Endothelial cell of umbilical vein (primary cell): ENCODE data around the gene IRF2. TPM values are rescaled to one million over a fixed set of nuclear protein-coding genes. Genes with fewer than 3 reads are reported as not detected.

Experiments
- BruUV-seq: library from RNA; stranded (reverse); fragments of 400-500 nt; replicated peaks from 2 replicates; lab custom pipeline; 2021; lab: Mats Ljungman, UMichigan
- CTCF ChIA-PET: fragments of 300-600, 350-600 bp; sonication (Branson Sonifier 250); formaldehyde crosslinking; loops from one replicate; lab custom pipeline; 2021; ENCODE audit warnings: antibody characterized with exemption, inconsistent platforms; lab: Charles Lee
- POLR2A ChIA-PET: fragments of 300-600, 350-600 bp; sonication (Branson Sonifier 250); formaldehyde crosslinking; loops from one replicate; lab custom pipeline; 2021; ENCODE audit warnings: antibody characterized with exemption, inconsistent platforms; lab: Charles Lee
- DNase-seq: peaks from one replicate; pipeline ENCODE4 v3.0.0-alpha.2; 2011; ENCODE audit warnings: low read depth, low spot score
- FAIRE-seq: peaks from 2 replicates; lab custom pipeline; 2011; peaks lifted over from hg19 to GRCh38; lab: Jason Lieb, UNC
- H2AFZ ChIP-seq: 2 replicates; pipeline ENCODE4 v1.6.0; 2012; ENCODE audit warnings: low read depth, low read length, control low read depth, inconsistent platforms
- H3K27ac ChIP-seq: 2 replicates; pipeline ENCODE4 v1.5.1; 2011; ENCODE audit warnings: low read depth, mild to moderate bottlenecking, control low read depth, low read length, moderate library complexity; ENCODE audit not compliant: insufficient read depth
- H3K27me3 ChIP-seq, 2 experiments: 2 replicates each; pipeline versions ENCODE4 v1.6.0 to v1.6.1; 2011; ENCODE audit warnings: low read length in 2 of 2, mixed read lengths in 1 of 2; ENCODE audit not compliant: control insufficient read depth in 2 of 2, insufficient read depth in 2 of 2
- H3K36me3 ChIP-seq, 2 experiments: 2 replicates in 1 of 2; 3 replicates in 1 of 2; pipeline ENCODE4 v1.5.1; 2011; ENCODE audit warnings: low read length in 2 of 2, mild to moderate bottlenecking in 1 of 2, moderate library complexity in 1 of 2; ENCODE audit not compliant: control insufficient read depth in 2 of 2, insufficient read depth in 2 of 2; ENCODE audit errors: extremely low read depth in 1 of 2
- H3K4me1 ChIP-seq: 3 replicates; pipeline ENCODE4 v1.5.1; 2011; ENCODE audit warnings: mild to moderate bottlenecking, low read length; ENCODE audit not compliant: control insufficient read depth, insufficient read depth; ENCODE audit errors: extremely low read depth
- H3K4me2 ChIP-seq: 2 replicates; pipeline ENCODE4 v1.6.1; 2011; ENCODE audit warnings: low read length, control low read depth, mixed read lengths; ENCODE audit not compliant: insufficient read depth
- H3K4me3 ChIP-seq, 3 experiments: fragments of 200-600 bp in 1 of 3; sonication (generic), shearing (Covaris generic) in 1 of 3; replicated peaks in 1 of 3; 2 replicates each; pipeline ENCODE4 v1.5.1; 2011 to 2016; ENCODE audit warnings: control low read depth in 3 of 3, low read length in 3 of 3, mild to moderate bottlenecking in 2 of 3, inconsistent platforms in 1 of 3, low read depth in 1 of 3, moderate library complexity in 1 of 3; ENCODE audit not compliant: insufficient read depth in 1 of 3
- H3K79me2 ChIP-seq: 2 replicates; pipeline ENCODE4 v1.6.0; 2012; ENCODE audit warnings: low read length, inconsistent platforms; ENCODE audit not compliant: control insufficient read depth, insufficient read depth
- H3K9ac ChIP-seq: replicated peaks from 2 replicates; pipeline ENCODE3; 2011; ENCODE audit warnings: low read length, control low read depth; ENCODE audit not compliant: insufficient read depth; ENCODE audit errors: extremely low read depth
- H3K9me1 ChIP-seq: replicated peaks from 3 replicates; pipeline ENCODE4 v1.6.0; 2011; ENCODE audit warnings: mild to moderate bottlenecking, low read length; ENCODE audit not compliant: control insufficient read depth, insufficient read depth; ENCODE audit errors: extremely low read depth
- H3K9me3 ChIP-seq: replicated peaks from 2 replicates; pipeline ENCODE4 v1.5.1; 2012; ENCODE audit warnings: low read length, inconsistent platforms; ENCODE audit not compliant: control insufficient read depth, insufficient read depth
- H4K20me1 ChIP-seq: replicated peaks from 2 replicates; pipeline ENCODE3; 2011; ENCODE audit warnings: mild to moderate bottlenecking, low read length; ENCODE audit not compliant: control insufficient read depth, insufficient read depth; ENCODE audit errors: extremely low read depth
- EZH2 ChIP-seq: IDR thresholded peaks from 2 replicates; pipeline ENCODE4 v1.6.1; 2012; ENCODE audit warnings: borderline replicate concordance, low read depth, mild to moderate bottlenecking, moderate library complexity, low read length, inconsistent platforms; ENCODE audit not compliant: severe bottlenecking
- FOS ChIP-seq: IDR thresholded peaks from 2 replicates; pipeline ENCODE4 v1.6.1; 2011; ENCODE audit warnings: mild to moderate bottlenecking, low read length, moderate library complexity, borderline replicate concordance; ENCODE audit not compliant: insufficient read depth
- GATA2 ChIP-seq: IDR thresholded peaks from 2 replicates; pipeline ENCODE4 v1.7.0; 2011; ENCODE audit warnings: low read depth, mild to moderate bottlenecking, moderate library complexity, mixed read lengths, low read length; ENCODE audit not compliant: insufficient read length, insufficient read depth
- JUN ChIP-seq: IDR thresholded peaks from 2 replicates; pipeline ENCODE4 v1.6.1; 2011; ENCODE audit warnings: borderline replicate concordance, low read depth; ENCODE audit not compliant: insufficient read length, insufficient read depth
- MYC ChIP-seq: IDR thresholded peaks from one replicate; pipeline ENCODE4 v1.6.1; 2011; ENCODE audit warnings: mild to moderate bottlenecking, low read depth, low read length
- POLR2A ChIP-seq: IDR thresholded peaks from 2 replicates; pipeline ENCODE4 v1.6.1; 2012; ENCODE audit warnings: low read depth, mild to moderate bottlenecking, control low read depth, low read length
- POLR2AphosphoS5 ChIP-seq: IDR thresholded peaks from 2 replicates; pipeline ENCODE4 v1.6.1; 2012; ENCODE audit warnings: low read depth, mild to moderate bottlenecking, control low read depth, low read length, moderate library complexity; ENCODE audit not compliant: insufficient read depth
- dilution Hi-C: fragments of 300-500 bp; cut with MboI; formaldehyde crosslinking; loops from one replicate; pipeline ENCODE4 v1.15.0; 2019; ENCODE audit warnings: low sequenced_read_pairs; ENCODE audit not compliant: extremely low pct_ligation_motif_present
- intact Hi-C: fragments of 100-400 bp; cut with micrococcal nuclease; formaldehyde crosslinking; loops from one replicate; pipeline ENCODE4 v1.10.0; 2022
- polyA plus RNA-seq, 4 experiments: library from polyadenylated mRNA; depleted of rRNA in 3 of 4; stranded (reverse) in 3 of 4; unstranded in 1 of 4; fragments of >200 nt; gene quantifications; 2 replicates each; pipeline versions ENCODE4 v1.2.1 to v1.2.3, GENCODE V29; 2011 to 2012; ENCODE audit warnings: missing spikeins in 1 of 4
- total RNA-seq: library from RNA; stranded (reverse); gene quantifications from 2 replicates; pipeline ENCODE4 v1.2.3, GENCODE V29; 2021
- TF ChIP-seq, protein P1 (sequence below), 2 donors: IDR thresholded peaks; 1 replicate in 1 of 2; 2 replicates in 1 of 2; pipeline ENCODE4 v1.5.1; 2011; ENCODE audit warnings: low read length in 2 of 2, mild to moderate bottlenecking in 2 of 2, moderate library complexity in 2 of 2, control low read depth in 1 of 2, inconsistent platforms in 1 of 2, low read depth in 1 of 2; ENCODE audit not compliant: insufficient read depth in 1 of 2; ENCODE audit errors: extremely low read depth in 1 of 2
- TF ChIP-seq, protein P2 (sequence below): IDR thresholded peaks from 2 replicates; pipeline ENCODE4 v1.6.1; 2011; ENCODE audit not compliant: insufficient read depth, insufficient read length

Gene IRF2
- total and polyA plus RNA-seq, 2 donors (not counting 3 experiments of a cell fraction or from before 2014, with no cell fraction given), result 26.9 to 27.6 TPM

DNA sequence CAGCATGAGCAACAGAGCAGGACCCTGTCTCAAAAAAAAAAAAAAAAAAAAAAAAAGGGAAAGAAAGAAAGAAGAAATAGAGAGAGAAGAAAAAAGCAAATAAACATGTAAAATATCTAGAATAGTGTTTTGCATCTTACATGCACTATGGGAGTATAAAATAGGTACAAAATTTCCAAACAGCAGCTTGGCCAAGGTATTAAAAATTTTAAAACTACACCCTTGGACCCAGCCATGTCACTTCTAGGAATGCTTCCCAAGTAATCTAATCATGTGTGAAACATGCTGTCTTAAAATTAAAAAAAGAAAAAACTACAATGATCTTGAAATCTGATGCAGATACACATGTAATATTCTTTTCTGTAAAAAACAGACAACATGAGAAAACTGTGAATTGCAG is 21.6 kb downstream of the IRF2 start:
- BruUV-seq, result no TSS peak
- no peak overlapping the region for H3K27ac ChIP-seq
- H3K36me3 ChIP-seq, result no peaks in the 10 kb centered on the region
- H4K20me1 ChIP-seq, result no peaks in the 10 kb centered on the region
- no peak for FAIRE-seq
- H3K9ac ChIP-seq, result no peak overlapping the region
- DNase-seq, result no peak
- intact Hi-C loops, result loop anchor here (1.0 kb wide), 2 partner anchors 10 to 20 kb away; no protein-coding TSS in a partner anchor
- dilution Hi-C loops, result no loop called here
- H3K27me3 ChIP-seq, result no peaks in the 10 kb centered on the region
- H3K9me3 ChIP-seq, result no peaks in the 10 kb centered on the region
- ChIA-PET POLR2A (no interaction called here), CTCF (interaction anchor here (0.5 to 1.3 kb wide), 5 partner anchors 10 to 189 kb away, joined by 3 to 5 read pairs (median 3); no protein-coding TSS in a partner anchor)
- peaks cover 41% of the 10 kb centered on the region for H3K4me1 ChIP-seq
- no peak overlapping the region for H2AFZ ChIP-seq
- TF ChIP-seq, protein P1, sequence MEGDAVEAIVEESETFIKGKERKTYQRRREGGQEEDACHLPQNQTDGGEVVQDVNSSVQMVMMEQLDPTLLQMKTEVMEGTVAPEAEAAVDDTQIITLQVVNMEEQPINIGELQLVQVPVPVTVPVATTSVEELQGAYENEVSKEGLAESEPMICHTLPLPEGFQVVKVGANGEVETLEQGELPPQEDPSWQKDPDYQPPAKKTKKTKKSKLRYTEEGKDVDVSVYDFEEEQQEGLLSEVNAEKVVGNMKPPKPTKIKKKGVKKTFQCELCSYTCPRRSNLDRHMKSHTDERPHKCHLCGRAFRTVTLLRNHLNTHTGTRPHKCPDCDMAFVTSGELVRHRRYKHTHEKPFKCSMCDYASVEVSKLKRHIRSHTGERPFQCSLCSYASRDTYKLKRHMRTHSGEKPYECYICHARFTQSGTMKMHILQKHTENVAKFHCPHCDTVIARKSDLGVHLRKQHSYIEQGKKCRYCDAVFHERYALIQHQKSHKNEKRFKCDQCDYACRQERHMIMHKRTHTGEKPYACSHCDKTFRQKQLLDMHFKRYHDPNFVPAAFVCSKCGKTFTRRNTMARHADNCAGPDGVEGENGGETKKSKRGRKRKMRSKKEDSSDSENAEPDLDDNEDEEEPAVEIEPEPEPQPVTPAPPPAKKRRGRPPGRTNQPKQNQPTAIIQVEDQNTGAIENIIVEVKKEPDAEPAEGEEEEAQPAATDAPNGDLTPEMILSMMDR (IDR thresholded peaks at IDR 0.05; ENCODE audit: extremely low read depth in 1 of 2, insufficient read depth in 1 of 2, low read depth in 1 of 2, low read length in 2 of 2), result no peak
- TF ChIP-seq GATA2 (no peak), FOS (no peak), MYC (no peak), POLR2A (no peak), EZH2 (no peak), POLR2AphosphoS5 (no peak), JUN (no peak)
- TF ChIP-seq, protein P2, sequence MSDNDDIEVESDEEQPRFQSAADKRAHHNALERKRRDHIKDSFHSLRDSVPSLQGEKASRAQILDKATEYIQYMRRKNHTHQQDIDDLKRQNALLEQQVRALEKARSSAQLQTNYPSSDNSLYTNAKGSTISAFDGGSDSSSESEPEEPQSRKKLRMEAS, result no peak
- no peaks in the 10 kb centered on the region for H3K9me1 ChIP-seq
- no peak overlapping the region for H3K4me3 ChIP-seq
- H3K79me2 ChIP-seq, result peaks cover 49% of the 10 kb centered on the region
- no peak overlapping the region for H3K4me2 ChIP-seq
